ENCODE results near the gene UBE2O.

GRCh38 chr17:76407509-76407908, 45.4 kb downstream of the UBE2O start:
- TF ChIP-seq, protein P1, sequence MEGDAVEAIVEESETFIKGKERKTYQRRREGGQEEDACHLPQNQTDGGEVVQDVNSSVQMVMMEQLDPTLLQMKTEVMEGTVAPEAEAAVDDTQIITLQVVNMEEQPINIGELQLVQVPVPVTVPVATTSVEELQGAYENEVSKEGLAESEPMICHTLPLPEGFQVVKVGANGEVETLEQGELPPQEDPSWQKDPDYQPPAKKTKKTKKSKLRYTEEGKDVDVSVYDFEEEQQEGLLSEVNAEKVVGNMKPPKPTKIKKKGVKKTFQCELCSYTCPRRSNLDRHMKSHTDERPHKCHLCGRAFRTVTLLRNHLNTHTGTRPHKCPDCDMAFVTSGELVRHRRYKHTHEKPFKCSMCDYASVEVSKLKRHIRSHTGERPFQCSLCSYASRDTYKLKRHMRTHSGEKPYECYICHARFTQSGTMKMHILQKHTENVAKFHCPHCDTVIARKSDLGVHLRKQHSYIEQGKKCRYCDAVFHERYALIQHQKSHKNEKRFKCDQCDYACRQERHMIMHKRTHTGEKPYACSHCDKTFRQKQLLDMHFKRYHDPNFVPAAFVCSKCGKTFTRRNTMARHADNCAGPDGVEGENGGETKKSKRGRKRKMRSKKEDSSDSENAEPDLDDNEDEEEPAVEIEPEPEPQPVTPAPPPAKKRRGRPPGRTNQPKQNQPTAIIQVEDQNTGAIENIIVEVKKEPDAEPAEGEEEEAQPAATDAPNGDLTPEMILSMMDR (IDR thresholded peaks at IDR 0.05), result no peak
- no peak for TF ChIP-seq POLR2A (IDR thresholded peaks at IDR 0.05)
